HTR-8/SVneo (cell line): ENCODE measurements around the gene FTL.
A peak's percentile ranks its signal among the peaks of the same experiment; 100 is the strongest.

Experiments used
- DNase-seq: peaks from one replicate; pipeline ENCODE4 v3.0.0; 2011; ENCODE audit warnings: low spot score, mixed read lengths; ENCODE audit not compliant: insufficient read length
- FAIRE-seq: peaks from 2 replicates; lab custom pipeline; 2011; peaks lifted over from hg19 to GRCh38; lab: Jason Lieb, UNC

FTL gene

DNA sequence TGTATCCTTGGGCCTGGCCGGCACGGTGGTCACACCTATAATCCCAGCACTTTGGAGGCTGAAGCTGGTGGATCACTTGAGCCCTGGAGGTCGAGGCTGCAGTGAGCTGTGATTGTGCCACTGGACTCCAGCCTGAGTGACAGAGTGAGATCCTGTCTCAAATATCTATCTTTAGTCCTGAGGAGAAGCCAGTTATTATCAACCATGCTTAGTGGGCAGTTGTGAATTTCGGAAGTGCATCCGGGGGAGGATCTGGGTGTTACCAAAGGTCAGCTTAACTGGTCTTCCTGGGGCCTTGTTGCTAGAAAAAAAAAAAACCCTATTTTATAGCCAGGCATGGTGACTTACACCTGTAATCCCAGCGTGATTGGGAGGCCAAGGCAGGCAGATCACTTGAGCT lies 22.0 kb upstream of the FTL start:
- FAIRE-seq (no peak), DNase-seq (no peak)

DNA sequence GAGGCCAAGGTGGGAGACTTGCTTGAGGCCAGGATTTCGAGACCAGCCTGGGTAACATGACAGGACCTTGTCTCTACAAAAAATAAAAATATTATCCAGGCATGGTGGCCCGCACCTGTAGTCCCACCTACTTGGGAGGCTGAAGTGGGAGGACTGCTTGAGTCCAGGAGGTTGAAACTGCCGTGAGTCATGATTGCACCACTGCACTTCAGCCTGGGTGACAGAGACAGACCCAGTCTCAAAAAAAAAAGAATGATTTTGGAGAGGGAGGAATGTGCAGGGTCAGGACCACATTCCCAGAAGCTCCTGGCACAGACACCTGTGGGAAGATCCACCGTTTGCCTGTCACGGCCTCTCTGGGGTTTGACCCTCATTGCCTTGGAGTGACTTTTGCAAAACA lies 19.7 kb upstream of the FTL start:
- FAIRE-seq (no peak), DNase-seq (no peak)

DNA sequence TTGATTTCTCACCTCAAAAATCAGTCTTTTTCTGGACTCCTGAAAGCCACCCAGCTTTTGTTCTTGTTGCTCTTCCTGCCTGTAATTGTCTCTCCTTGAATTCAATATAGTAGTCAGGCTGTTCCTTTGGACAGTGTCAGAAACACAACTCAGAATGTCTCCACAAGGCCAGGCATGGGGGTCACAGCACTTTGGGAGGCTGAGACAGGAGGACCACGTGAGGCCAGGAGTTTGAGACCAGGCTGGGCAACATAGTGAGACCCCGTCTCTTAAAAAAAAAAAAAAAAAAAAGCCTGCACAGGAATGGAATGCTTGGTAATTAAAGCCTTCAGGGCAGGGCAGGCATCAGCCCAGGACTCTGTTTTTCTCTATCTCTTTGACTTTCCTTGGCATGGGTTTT lies 19.3 kb upstream of the FTL start:
- DNase-seq, result no peak
- FAIRE-seq, result no peak

DNA sequence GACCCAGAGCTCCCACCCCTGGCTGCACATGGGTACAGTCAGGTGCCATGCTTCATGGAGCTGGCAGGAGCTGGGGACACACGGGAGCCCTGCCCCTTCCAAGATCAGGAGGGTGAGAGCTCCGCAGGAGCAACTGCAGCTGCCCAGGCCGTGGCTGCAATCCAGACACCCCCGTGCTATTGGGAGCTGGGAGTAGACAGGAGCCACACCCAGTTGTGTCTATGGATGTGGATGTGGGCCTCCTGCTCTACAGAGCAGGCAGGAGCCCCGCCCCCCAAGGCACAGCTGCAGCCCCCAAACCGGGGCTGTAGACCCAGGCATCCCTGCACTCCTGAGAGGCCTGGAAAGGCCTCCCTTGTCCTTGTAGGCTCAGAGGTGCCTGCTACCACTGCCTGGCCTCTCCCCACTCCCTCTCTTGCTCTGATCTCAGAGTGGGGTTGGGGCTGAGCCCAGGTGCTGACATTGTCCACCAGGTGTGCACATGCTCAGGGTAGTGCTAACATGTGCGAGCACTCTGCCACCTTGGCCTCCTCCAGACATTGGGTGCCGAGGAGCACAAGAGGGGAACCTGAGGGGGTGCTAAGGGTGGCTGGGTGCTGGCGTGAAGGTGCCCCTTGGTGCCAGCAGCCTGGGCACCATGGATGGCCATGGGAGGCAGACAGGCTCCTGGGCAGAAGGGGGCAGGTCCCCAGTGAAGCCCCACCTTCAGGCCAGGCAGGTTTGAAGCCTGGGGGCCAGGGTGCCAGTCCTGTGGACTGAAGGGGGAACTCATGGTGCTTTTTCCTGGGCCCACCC lies 18.4 kb upstream of the FTL start:
- no peak for FAIRE-seq
- DNase-seq, result no peak

DNA sequence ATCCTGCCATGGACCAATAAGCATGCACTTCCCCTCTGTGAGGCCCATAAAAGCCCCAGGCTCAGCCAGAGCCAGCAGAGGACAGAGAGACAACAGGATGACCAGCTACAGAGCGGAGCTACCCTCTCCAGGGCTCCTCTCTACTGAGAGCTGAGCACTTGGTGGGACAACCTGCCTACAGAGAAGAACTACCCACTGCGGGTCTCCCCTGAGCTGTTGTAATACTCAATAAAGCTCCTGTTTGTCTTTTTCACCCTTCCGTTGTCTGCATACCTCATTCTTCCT lies 17.9 kb upstream of the FTL start:
- no peak for FAIRE-seq

DNA sequence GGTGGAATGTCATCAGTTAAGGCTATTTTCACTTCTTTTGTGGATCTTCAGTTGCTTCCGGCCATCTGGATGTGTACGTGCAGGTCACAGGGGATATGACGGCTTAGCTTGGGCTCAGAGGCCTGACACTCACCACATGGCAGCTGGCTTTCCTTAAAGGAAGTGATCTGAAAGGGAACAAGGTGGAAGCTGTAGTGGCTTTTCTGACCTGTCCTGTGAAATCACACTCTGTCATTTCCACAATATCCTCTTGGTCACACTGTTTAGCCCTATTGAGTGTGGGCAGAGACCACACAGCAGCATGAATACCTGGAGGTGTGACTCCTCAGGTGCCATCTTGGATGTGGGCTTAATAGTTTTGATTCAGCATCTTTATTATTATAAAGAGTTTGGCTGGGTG lies 14.9 kb upstream of the FTL start:
- no peak for DNase-seq
- FAIRE-seq, result no peak

More for the DNA sequence above, 17.9 kb upstream of the FTL start:
- no peak for DNase-seq

DNA sequence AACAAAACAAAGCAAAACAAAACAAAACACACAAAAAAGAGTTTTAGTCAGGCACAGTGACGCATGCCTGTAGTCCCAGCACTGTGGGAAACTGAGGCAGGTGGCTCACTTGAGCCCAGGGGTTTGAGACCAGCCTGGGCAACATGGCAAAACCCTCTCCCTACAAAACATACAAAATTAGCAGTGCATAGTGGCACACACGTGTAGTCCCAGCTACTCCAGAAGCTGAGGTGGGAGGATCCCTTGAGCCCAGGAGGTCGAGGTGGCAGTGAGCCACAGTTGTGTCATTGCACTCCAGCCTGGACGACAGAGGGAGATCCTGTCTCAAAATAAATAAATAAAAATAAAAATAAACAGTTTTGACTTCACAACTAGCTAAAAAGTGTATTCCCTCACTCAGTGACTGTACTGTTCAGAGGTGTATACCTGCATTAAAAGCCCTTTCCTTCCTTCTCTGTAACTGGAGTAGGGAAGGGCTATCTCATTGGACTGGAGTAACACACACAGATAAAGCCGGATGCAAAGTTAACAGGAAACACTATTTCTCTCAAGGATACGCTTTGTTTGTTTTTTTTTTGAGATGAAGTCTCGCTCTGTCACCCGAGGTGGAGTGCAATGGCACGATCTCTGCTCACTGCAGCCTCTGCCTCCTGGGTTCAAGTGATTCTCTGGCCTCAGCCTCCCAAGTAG lies 14.1 kb upstream of the FTL start:
- no peak for FAIRE-seq
- no peak for DNase-seq

DNA sequence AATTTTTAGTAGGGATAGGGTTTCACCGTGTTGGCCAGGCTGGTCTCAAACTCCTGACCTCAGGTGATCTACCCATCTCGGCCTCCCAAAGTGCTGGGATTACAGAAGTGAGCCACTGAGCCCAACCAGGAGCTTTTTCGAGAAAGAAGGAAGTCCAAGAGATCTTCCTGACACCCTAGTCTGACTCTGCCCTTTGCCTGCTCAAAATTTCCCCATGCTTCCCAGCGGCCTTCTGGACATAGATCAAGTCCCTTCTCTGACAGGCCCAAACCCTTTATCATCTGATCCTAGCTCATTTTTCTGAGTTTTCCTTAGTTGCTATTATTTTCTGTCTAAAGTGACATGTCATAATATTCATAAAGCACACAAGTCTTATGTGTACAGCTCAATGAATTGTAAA lies 12.0 kb upstream of the FTL start:
- no peak for DNase-seq
- FAIRE-seq, result no peak

DNA sequence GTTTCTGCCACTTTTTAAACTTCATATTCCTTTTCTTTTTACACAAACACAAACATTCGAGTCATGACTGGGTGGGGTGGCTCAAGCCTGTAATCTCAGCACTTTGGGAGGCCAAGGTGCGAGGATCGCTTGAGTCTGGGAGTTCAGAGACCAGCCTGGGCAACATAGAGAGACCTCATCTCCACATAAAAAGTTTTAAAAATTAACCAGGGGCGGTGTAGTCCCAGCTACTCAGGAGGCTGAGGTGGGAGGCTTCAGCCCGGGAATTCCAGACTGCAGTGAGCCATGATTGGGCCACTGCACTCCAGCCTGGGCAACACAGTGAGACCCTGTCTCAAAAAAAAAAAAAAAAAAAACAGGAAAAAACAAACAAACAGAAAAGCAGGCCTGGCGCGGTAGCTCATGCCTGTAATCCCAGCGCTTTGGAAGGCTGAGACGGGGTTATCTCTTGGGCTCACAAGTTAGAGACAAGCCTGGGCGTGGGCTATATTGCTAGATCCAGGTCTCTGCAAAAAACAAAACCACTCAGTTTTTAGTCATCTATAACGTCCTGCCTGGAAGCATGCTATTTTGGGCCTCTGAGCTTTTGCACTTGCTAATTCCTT lies 11.0 kb upstream of the FTL start:
- FAIRE-seq, result no peak
- DNase-seq, result no peak

DNA sequence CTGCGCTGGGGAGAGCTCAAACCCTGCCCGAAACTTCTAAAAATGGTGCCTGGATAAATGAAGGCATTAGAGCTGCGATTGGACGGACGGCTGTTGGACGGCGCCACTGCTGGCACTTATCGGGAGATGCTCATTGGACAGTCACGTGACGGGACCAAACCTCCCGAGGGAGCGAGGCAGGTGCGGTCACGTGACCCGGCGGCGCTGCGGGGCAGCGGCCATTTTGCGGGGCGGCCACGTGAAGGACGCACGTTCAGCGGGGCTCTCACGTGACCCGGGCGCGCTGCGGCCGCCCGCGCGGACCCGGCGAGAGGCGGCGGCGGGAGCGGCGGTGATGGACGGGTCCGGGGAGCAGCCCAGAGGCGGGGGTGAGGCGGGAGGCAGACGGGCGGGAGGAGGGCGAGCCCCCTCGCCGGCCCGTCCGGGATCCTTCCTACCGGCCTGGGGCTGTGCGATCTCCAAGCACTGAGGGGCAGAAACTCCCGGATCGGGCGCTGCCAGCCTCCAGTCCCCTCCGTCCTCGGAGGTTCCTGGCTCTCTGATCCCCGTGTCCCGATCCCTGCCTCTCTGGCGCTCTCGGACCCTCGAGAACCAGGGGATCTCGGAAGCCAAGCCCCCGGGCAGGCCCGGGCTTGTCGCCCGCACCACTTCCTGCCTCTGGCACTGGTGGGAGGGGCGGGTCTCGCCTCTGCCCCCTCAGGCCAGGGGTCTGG lies 10.4 kb upstream of the FTL start, which contains the start of gene BAX:
BAX (plus strand) TSS at position 281 of the 713 bp plus-strand sequence; CDS start at position 335, 54 bp downstream.
- DNase-seq (peak; percentile 98), FAIRE-seq (peak; percentile 99)

DNA sequence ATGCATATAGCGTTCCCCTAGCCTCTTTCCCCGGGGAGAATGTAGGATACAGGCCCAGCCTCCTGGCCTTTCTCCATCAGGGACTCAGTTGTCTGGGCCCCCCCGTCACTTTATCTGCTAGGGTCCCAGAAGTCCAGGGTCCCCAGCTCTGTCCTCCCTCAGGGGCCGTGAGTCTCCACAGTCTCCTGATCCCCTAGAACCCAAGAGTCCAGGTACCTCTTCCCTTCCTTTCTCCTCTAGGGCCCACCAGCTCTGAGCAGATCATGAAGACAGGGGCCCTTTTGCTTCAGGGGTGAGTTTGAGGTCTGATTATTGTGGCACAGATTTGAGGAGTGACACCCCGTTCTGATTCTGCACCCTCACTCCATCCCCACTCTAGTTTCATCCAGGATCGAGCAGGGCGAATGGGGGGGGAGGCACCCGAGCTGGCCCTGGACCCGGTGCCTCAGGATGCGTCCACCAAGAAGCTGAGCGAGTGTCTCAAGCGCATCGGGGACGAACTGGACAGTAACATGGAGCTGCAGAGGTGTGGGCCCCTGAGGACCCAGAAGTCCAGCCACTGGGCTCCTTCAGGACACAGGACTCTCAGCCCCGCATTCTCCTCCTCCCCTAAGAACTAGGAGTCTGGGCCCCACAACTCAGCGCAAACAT lies 9.7 kb upstream of the FTL start:
- no peak for DNase-seq
- no peak for FAIRE-seq

DNA sequence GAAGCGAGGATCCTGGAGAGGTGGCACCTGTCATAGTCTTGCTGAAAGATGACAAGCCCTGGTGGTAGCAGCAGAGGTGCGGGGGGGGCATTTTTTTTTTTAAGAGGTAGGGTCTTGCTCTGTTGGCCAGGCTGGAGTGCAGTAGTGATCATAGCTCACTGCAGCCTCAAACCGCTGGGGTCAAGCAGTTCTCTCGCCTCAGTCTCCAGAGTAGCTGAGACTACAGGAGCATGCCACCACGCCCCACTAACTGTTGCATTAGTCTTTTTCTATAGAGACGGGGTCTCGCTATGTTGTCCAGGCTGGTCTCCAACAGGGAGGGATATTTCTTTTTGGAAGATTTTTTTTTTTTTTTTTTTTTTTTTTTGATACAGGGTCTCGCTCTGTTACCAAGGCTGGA lies 7.1 kb upstream of the FTL start:
- FAIRE-seq, result no peak
- DNase-seq, result no peak

DNA sequence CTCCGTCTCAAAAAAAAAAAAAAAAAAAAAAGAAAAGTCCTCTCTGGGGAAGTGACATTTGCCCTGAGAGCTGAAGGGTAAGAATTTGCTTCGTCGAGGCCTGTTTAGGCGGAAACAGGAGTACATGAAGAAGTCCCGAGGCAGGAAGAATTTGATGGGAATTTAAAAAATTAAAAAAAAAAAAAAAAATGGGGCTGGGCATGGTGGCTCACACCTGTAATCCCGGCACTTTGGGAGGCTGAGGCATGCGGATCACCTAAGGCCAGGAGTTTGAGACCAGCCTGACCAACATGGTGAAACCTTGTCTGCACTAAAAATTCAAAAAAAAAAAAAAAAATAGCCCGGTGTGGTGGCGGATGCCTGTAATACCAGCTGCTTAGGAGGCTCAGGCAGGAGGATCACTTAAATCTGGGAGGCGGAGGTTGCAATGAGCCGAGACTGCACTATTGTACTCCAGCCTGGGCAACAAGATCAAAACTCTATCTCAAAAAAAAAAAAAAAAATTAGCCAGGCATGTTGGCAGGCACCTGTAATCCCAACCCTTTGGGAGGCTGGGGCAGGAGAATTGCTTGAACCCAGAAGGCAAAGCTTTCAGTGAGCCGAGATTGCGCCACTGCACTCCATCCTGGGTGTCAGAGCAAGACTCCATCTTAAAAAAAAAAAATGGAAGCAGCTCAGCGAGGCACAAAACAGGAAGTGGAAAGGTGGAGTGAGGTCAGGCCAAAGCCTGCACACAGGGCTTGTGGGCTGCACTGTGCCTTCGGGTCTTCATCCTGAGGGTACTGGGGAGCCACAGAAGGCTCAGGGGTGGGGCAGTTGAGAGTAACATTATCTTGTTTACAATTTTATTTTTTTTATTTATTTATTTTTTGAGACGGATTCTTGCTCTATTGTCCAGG lies 5.5 kb upstream of the FTL start:
- FAIRE-seq (no peak), DNase-seq (no peak)

DNA sequence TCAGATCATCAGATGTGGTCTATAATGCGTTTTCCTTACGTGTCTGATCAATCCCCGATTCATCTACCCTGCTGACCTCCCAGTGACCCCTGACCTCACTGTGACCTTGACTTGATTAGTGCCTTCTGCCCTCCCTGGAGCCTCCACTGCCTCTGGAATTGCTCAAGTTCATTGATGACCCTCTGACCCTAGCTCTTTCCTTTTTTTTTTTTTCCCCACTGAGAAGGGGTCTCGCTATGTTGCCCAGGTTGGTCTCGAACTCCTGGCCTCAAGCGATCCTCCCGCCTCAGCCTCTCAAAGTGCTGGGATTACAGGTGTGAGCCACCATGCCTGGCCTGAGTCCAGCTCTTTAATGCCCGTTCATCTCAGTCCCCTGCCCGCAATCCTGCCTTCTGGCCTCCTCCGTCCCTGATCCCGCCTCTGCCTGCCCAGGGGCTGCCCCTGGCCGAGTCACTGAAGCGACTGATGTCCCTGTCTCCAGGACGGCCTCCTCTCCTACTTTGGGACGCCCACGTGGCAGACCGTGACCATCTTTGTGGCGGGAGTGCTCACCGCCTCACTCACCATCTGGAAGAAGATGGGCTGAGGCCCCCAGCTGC lies 4.0 kb upstream of the FTL start:
- FAIRE-seq (no peak), DNase-seq (no peak)

DNA sequence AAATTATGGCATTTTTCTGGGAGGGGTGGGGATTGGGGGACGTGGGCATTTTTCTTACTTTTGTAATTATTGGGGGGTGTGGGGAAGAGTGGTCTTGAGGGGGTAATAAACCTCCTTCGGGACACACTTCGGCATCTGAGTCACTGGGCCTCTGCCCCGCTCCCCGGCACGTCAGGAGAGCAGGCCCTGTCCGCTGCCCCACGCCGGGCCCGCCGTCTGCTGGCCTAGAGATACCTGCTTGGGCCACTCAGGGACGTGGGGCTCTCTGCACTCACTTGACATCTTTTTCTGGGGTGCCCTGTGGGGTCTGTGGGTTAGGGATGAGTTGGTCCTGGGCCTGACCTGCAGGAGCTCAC lies 3.5 kb upstream of the FTL start:
- DNase-seq (no peak), FAIRE-seq (no peak)

DNA sequence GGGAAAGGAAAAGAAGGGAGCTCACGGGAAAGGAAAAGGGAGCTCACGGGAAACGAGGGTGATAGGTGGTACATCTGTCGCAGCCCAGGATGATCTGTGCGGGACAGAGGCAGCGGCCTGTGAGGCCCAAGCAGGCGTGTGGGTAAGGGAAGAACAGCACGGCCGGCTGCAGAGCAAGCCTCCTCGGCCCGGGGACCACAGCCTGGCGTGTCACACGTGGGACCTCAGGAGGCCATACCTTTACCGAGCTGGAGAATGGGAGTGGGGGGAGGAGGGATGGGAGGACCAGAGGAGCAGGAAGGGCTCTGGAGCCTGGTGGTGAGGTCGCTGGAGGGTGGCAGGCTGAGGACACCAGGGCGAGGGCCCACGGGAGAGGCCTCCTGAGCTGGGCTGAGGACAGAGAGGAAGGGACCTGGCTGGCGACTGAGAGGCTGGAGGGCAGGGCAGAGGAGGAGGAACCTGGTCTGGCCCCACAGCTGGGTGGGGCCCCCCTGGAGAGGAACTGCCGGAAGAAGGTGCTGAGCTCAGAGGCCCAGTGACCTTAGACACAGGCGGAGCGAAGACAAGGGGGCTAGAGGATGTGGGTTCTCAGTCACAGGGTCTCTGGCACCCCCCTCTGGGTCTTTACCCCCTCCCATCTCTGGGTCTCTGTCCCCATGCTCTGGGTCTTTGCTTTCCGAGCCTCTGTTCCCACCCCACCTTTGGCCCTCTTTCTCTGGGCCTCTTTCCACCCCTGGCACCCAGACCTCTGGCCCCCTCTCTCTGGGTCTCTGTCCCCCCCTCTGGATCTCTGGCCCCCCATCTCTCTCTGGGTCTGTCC lies 2.9 kb upstream of the FTL start:
- DNase-seq, result peak; percentile 56
- no peak for FAIRE-seq

DNA sequence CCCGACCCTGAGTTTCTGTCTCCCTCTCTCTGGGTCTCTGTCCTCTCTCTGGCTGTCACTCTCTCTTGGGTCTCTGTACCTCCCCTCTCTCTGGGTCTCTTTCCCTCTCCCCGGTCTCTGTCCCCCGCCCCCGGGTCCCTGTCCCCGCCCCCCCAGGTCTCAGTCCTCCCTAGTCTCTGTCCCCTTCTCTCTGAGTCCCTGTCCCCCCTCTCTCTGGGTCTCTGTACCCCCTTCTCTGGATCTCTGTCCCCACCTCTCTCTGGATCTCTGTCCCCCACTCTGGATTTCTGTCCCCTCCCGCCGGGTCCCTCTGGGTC lies 2.3 kb upstream of the FTL start:
- DNase-seq, result no peak
- FAIRE-seq, result no peak

DNA sequence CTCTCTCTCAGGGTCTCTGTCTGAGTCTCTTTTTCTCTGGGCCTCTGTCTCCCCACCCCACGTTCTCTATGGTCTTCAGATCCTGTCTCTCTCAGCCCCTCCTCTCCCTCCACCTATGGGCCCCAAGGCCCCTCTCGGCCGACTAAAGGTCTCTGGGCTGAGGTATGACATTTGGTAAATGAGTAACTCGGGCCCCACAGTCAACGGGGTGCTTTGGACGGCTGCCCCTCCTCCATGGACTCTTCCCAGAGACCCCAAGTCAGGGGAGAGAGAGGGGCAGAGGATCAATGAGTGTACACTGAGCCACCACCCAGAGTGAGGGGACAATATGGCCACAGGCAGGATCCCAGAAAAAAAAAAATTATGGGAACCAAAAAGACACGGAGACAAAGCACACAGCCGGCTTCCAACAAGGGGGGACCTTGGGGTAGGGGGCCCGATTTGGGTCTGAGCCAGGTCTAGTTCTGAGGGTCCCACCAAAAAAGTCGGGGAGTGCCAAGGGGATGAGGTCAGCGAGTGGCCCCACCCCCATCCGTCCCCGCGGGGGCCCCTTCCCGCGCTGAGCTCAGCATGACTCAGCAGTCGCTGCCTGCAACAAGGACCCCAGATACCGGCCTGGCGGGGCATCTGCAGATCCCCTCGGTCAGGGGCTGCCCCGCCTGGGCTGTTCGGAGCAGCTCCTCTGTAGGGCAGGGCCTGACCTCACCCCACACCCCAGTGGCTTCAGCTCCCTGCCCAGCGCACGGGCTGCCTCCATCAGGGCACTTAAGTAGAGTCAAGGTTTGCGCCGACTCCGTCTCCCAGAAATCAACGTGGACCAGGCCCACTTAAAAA lies 1.5 kb upstream of the FTL start:
- DNase-seq (peak; percentile 84), FAIRE-seq (peak; percentile 49)
